H1 (cell line): ENCODE measurements around the gene FERMT2. TPM values are rescaled to one million over a fixed set of nuclear protein-coding genes. Genes with fewer than 3 reads are reported as not detected.

Experiments used
- CTCF ChIA-PET: fragments of 300-600 bp; sonication (Branson Sonifier 250); formaldehyde crosslinking; loops from one replicate; lab custom pipeline; 2021; ENCODE audit not compliant: partially characterized antibody; lab: Charles Lee
- POLR2A ChIA-PET: fragments of 300-600 bp; sonication (Branson Sonifier 250); formaldehyde crosslinking; loops from one replicate; lab custom pipeline; 2021; ENCODE audit warnings: inconsistent platforms; ENCODE audit not compliant: partially characterized antibody; lab: Charles Lee
- DNase-seq, 2 experiments: peaks; one replicate each; pipeline versions ENCODE4 v3.0.0 to v3.0.0-alpha.2; 2010 to 2022; ENCODE audit warnings: low spot score in 2 of 2, low read depth in 1 of 2, mixed read lengths in 1 of 2
- FAIRE-seq: peaks from 2 replicates; lab custom pipeline; 2011; peaks lifted over from hg19 to GRCh38; lab: Jason Lieb, UNC
- H2AFZ ChIP-seq: 2 replicates; pipeline ENCODE4 v1.8.1; 2012; ENCODE audit warnings: low read length, inconsistent platforms
- H2AK5ac ChIP-seq: 2 replicates; pipeline ENCODE4 v1.6.1; 2013; ENCODE audit warnings: low read depth, low read length
- H2BK120ac ChIP-seq: replicated peaks from 2 replicates; pipeline ENCODE3; 2013; ENCODE audit warnings: low read depth, low read length, inconsistent platforms
- H2BK12ac ChIP-seq: 2 replicates; pipeline ENCODE4 v1.6.1; 2013; ENCODE audit warnings: low read depth, low read length
- H2BK15ac ChIP-seq: 2 replicates; pipeline ENCODE4 v1.6.1; 2013; ENCODE audit warnings: low read length
- H2BK20ac ChIP-seq: 2 replicates; pipeline ENCODE4 v1.6.1; 2013; ENCODE audit warnings: low read length
- H2BK5ac ChIP-seq: 2 replicates; pipeline ENCODE4 v1.6.1; 2013; ENCODE audit warnings: low read depth, low read length
- H3K14ac ChIP-seq: 2 replicates; pipeline ENCODE4 v1.6.1; 2013; ENCODE audit warnings: inconsistent platforms; ENCODE audit not compliant: insufficient read length
- H3K18ac ChIP-seq: 2 replicates; pipeline ENCODE4 v1.6.1; 2013; ENCODE audit warnings: low read length; ENCODE audit errors: extremely low read depth
- H3K23ac ChIP-seq: 2 replicates; pipeline ENCODE4 v1.6.1; 2013; ENCODE audit warnings: inconsistent platforms; ENCODE audit not compliant: insufficient read length
- H3K23me2 ChIP-seq: 2 replicates; pipeline ENCODE4 v1.6.1; 2013; ENCODE audit warnings: low read depth, low read length
- H3K27ac ChIP-seq: 2 replicates; pipeline ENCODE4 v1.6.1; 2011; ENCODE audit warnings: low read depth, low read length, inconsistent platforms
- H3K27me3 ChIP-seq, 4 experiments: replicated peaks in 1 of 4; 1 replicate in 1 of 4; 2 replicates in 3 of 4; pipeline versions ENCODE4 v1.6.1 to v1.8.1; 2011 to 2013; ENCODE audit warnings: low read length in 3 of 4, mild to moderate bottlenecking in 3 of 4, inconsistent platforms in 2 of 4, mixed read lengths in 2 of 4, moderate library complexity in 1 of 4; ENCODE audit not compliant: control insufficient read depth in 3 of 4, insufficient read depth in 3 of 4; ENCODE audit errors: extremely low read depth in 1 of 4
- H3K36me3 ChIP-seq, 4 experiments: 2 replicates each; pipeline versions ENCODE4 v1.6.1 to v1.8.1; 2011 to 2013; ENCODE audit warnings: mild to moderate bottlenecking in 4 of 4, low read length in 3 of 4, moderate library complexity in 2 of 4, control low read depth in 1 of 4, inconsistent platforms in 1 of 4; ENCODE audit not compliant: insufficient read depth in 4 of 4, control insufficient read depth in 2 of 4
- H3K4ac ChIP-seq: replicated peaks from 2 replicates; pipeline ENCODE3; 2013; ENCODE audit warnings: low read length, low read depth, mixed read lengths, inconsistent platforms; ENCODE audit not compliant: insufficient read length
- H3K4me1 ChIP-seq, 4 experiments: replicated peaks in 1 of 4; 1 replicate in 1 of 4; 2 replicates in 3 of 4; pipeline versions ENCODE4 v1.6.1 to v1.8.1; 2011 to 2013; ENCODE audit warnings: low read length in 3 of 4, inconsistent platforms in 2 of 4, mixed read lengths in 1 of 4; ENCODE audit not compliant: insufficient read depth in 4 of 4, control insufficient read depth in 3 of 4
- H3K4me2 ChIP-seq, 2 experiments: 2 replicates each; pipeline versions ENCODE4 v1.6.1 to v1.8.1; 2011 to 2013; ENCODE audit warnings: low read depth in 2 of 2, low read length in 2 of 2, control low read depth in 1 of 2, inconsistent platforms in 1 of 2, mild to moderate bottlenecking in 1 of 2; ENCODE audit not compliant: insufficient read depth in 1 of 2
- H3K4me3 ChIP-seq, 4 experiments: fragments of 200-600, 300-600 bp in 1 of 4; sonication (generic), shearing (Covaris generic), sonication (Bioruptor Twin) in 1 of 4; 2 replicates each; pipeline versions ENCODE4 v1.5.1 to v1.8.1; 2011 to 2016; ENCODE audit warnings: low read length in 4 of 4, low read depth in 3 of 4, control low read depth in 2 of 4, inconsistent platforms in 2 of 4, mild to moderate bottlenecking in 2 of 4, mixed read lengths in 1 of 4, moderate library complexity in 1 of 4; ENCODE audit not compliant: insufficient read depth in 2 of 4; ENCODE audit errors: extremely low read depth in 1 of 4
- H3K56ac ChIP-seq: replicated peaks from 2 replicates; pipeline ENCODE3; 2013; ENCODE audit warnings: low read depth, mild to moderate bottlenecking, mixed read lengths, low read length, inconsistent platforms; ENCODE audit not compliant: insufficient read length
- H3K79me1 ChIP-seq: 2 replicates; pipeline ENCODE4 v1.6.1; 2013; ENCODE audit warnings: low read depth, low read length, control low read depth
- H3K79me2 ChIP-seq, 2 experiments: 2 replicates each; pipeline versions ENCODE4 v1.6.1 to v1.8.1; 2012 to 2013; ENCODE audit warnings: low read length in 2 of 2, mild to moderate bottlenecking in 2 of 2, inconsistent platforms in 1 of 2; ENCODE audit not compliant: insufficient read depth in 2 of 2, control insufficient read depth in 1 of 2
- H3K9ac ChIP-seq, 4 experiments: replicated peaks in 1 of 4; 1 replicate in 1 of 4; 2 replicates in 3 of 4; pipeline versions ENCODE4 v1.6.1 to v1.8.1; 2011 to 2013; ENCODE audit warnings: low read depth in 3 of 4, low read length in 3 of 4, control low read depth in 2 of 4, mild to moderate bottlenecking in 2 of 4, moderate library complexity in 2 of 4, inconsistent platforms in 1 of 4; ENCODE audit errors: extremely low read depth in 1 of 4
- H3K9me3 ChIP-seq, 2 experiments: 2 replicates each; pipeline versions ENCODE4 v1.6.1 to v1.8.1; 2012 to 2013; ENCODE audit warnings: mild to moderate bottlenecking in 2 of 2, moderate library complexity in 2 of 2, control low read depth in 1 of 2, inconsistent platforms in 1 of 2, low read depth in 1 of 2, low read length in 1 of 2, mixed read lengths in 1 of 2; ENCODE audit not compliant: insufficient read depth in 2 of 2
- H4K20me1 ChIP-seq, 2 experiments: replicated peaks in 1 of 2; 2 replicates each; pipeline versions ENCODE3 to v1.8.1; 2011 to 2013; ENCODE audit warnings: inconsistent platforms in 2 of 2, low read length in 2 of 2, mild to moderate bottlenecking in 1 of 2; ENCODE audit not compliant: insufficient read depth in 2 of 2, control insufficient read depth in 1 of 2
- H4K5ac ChIP-seq: 2 replicates; pipeline ENCODE4 v1.6.1; 2013; ENCODE audit warnings: low read length, low read depth, mixed read lengths, inconsistent platforms; ENCODE audit not compliant: insufficient read length
- H4K8ac ChIP-seq: 2 replicates; pipeline ENCODE4 v1.8.0; 2013; ENCODE audit warnings: mild to moderate bottlenecking, moderate library complexity, low read length, inconsistent platforms; ENCODE audit not compliant: insufficient read depth; ENCODE audit errors: extremely low read depth
- H4K91ac ChIP-seq: replicated peaks from 2 replicates; pipeline ENCODE3; 2013; ENCODE audit warnings: low read length, mixed read lengths, inconsistent platforms; ENCODE audit not compliant: insufficient read length
- CHD1 ChIP-seq: IDR thresholded peaks from 2 replicates; pipeline ENCODE4 v1.6.1; 2012; ENCODE audit warnings: low read depth, low read length, improper control_type of control experiment
- EP300 ChIP-seq, 2 experiments: IDR thresholded peaks; 1 replicate in 1 of 2; 2 replicates in 1 of 2; pipeline ENCODE4 v1.6.1; 2011 to 2012; ENCODE audit warnings: low read depth in 2 of 2, low read length in 2 of 2, mild to moderate bottlenecking in 2 of 2, borderline replicate concordance in 1 of 2, inconsistent platforms in 1 of 2, moderate library complexity in 1 of 2
- RFX5 ChIP-seq: IDR thresholded peaks from 2 replicates; pipeline ENCODE4 v1.6.1; 2011; ENCODE audit warnings: low read depth, low read length, improper control_type of control experiment, borderline replicate concordance
- RXRA ChIP-seq: IDR thresholded peaks from 2 replicates; pipeline ENCODE4 v1.6.1; 2011; ENCODE audit warnings: low read depth, mild to moderate bottlenecking, low read length, moderate library complexity; ENCODE audit not compliant: insufficient read depth
- SIN3A ChIP-seq, 2 experiments: IDR thresholded peaks in 1 of 2; conservative IDR thresholded peaks in 1 of 2; 2 replicates each; pipeline ENCODE4 v1.6.1; 2011 to 2012; ENCODE audit warnings: low read length in 2 of 2, improper control_type of control experiment in 1 of 2, low read depth in 1 of 2, mild to moderate bottlenecking in 1 of 2
- YY1 ChIP-seq: IDR thresholded peaks from 2 replicates; pipeline ENCODE4 v1.6.1; 2011; ENCODE audit warnings: low read depth, mild to moderate bottlenecking, low read length
- WGBS, 2 experiments: shearing (Covaris generic) in 1 of 2; methylation state at CpG; one replicate each; pipeline versions ENCODE4 v1.1.6 to v1.1.7; 2013 to 2015; ENCODE audit warnings: low lambda C conversion rate in 2 of 2, mixed read lengths in 2 of 2, inconsistent platforms in 1 of 2, low coverage in 1 of 2, missing lambda C conversion rate in 1 of 2; ENCODE audit not compliant: insufficient replicate concordance in 2 of 2, insufficient coverage in 1 of 2, insufficient read length in 1 of 2; ENCODE audit errors: extremely low coverage in 1 of 2, missing lambda C conversion rate in 1 of 2; 5-methylcytosine and 5-hydroxymethylcytosine counted together
- polyA plus RNA-seq, 7 experiments: library from polyadenylated mRNA; depleted of rRNA in 3 of 7; stranded (reverse) in 5 of 7; unstranded in 2 of 7; fragments of >200 nt in 5 of 7; fragments of 200-250 nt in 2 of 7; gene quantifications; 1 replicate in 5 of 7; 2 replicates in 1 of 7; 4 replicates in 1 of 7; pipeline versions ENCODE4 v1.2.1 to v1.2.3, GENCODE V29; 2011 to 2013; ENCODE audit warnings: missing spikeins in 2 of 7, mixed read lengths in 2 of 7
- total RNA-seq: library from RNA; stranded (reverse); fragmentation: NEBNext Ultra II Directional; extraction: Animal tissue kit (Norgen Biotek cat#: 25700); gene quantifications from 2 replicates; pipeline ENCODE4 v1.2.1, GENCODE V29; 2021
- TF ChIP-seq, protein P1 (sequence below), 3 experiments: IDR thresholded peaks; 1 replicate in 2 of 3; 2 replicates in 1 of 3; pipeline versions ENCODE4 v1.5.1 to v1.6.1; 2011; ENCODE audit warnings: low read length in 3 of 3, mild to moderate bottlenecking in 3 of 3, inconsistent platforms in 2 of 3, low read depth in 1 of 3, moderate library complexity in 1 of 3; ENCODE audit not compliant: insufficient read depth in 1 of 3; ENCODE audit errors: control extremely low read depth in 1 of 3
- TF ChIP-seq, protein P2 (sequence below): IDR thresholded peaks from 2 replicates; pipeline ENCODE4 v1.6.1; 2012; ENCODE audit warnings: low read length, inconsistent platforms

Gene FERMT2
- total and polyA plus RNA-seq, 2 of the 8 experiments (the other 6 are each of a cell fraction or from before 2014, with no cell fraction given): 53.3 to 142 TPM

DNA sequence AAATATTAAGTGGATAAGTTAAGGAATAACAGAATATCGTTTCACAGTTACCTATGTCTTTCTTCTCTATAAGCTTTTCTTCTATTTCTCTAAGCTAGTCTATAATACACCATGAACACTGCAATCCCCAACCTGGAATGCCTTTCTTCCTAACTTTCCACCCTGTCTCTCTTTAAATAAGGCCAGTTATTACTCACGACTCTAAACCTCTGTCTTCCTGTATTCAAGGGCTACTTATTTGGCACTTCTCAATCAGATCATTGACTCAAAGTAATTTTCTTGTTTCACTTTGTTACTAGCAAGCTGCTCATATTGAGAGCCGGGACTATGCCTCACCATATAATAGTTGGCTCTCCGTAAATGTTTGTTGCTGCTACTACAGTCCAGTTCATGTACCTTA, 13.5 kb downstream of the FERMT2 start:
- CTCF ChIA-PET: interaction anchor here (0.8 to 1.8 kb wide), 4 partner anchors 11 to 26 kb away, joined by 3 to 8 read pairs (median 5); no protein-coding TSS in a partner anchor
- peaks cover 4 to 95% of the 10 kb centered on the region in 2 experiments; a peak in 3 of 4 replicates for H3K79me2 ChIP-seq

More for the DNA sequence above, 13.5 kb downstream of the FERMT2 start:
- no peak overlapping the region for H2BK120ac ChIP-seq
- H2BK15ac ChIP-seq: no peak overlapping the region
- FAIRE-seq (no peak), DNase-seq (no peak)
- no peak overlapping the region for H3K23ac ChIP-seq
- no peak overlapping the region for H3K9ac ChIP-seq
- no peaks in the 10 kb centered on the region for H3K4me1 ChIP-seq
- H4K5ac ChIP-seq: no peak overlapping the region
- H3K4me3 ChIP-seq: no peak overlapping the region
- no peak overlapping the region for H3K27ac ChIP-seq
- no peak overlapping the region for H3K4me2 ChIP-seq
- no peak overlapping the region for H2AK5ac ChIP-seq
- H3K27me3 ChIP-seq: no peaks in the 10 kb centered on the region
- H3K4ac ChIP-seq: no peak overlapping the region
- no peak overlapping the region for H2BK5ac ChIP-seq
- H3K14ac ChIP-seq: no peak overlapping the region
- H3K9me3 ChIP-seq: no peaks in the 10 kb centered on the region; a peak in 1 of 4 replicates
- peaks cover 0 to 5% of the 10 kb centered on the region in 2 experiments for H4K20me1 ChIP-seq
- H2BK20ac ChIP-seq: no peak overlapping the region
- 88% methylated on average over 4 of the region's 4 CpGs; no CpG with 5 or more reads in 1 of the 2 experiments for WGBS, 2 experiments
- H3K36me3 ChIP-seq: no peaks in the 10 kb centered on the region; a peak in 2 of 8 replicates
- no peak overlapping the region for H3K56ac ChIP-seq
- POLR2A ChIA-PET: interaction anchor here (0.8 to 1.1 kb wide), 2 partner anchors 11 to 28 kb away, joined by 3 to 4 read pairs; no protein-coding TSS in a partner anchor
- H3K23me2 ChIP-seq: no peaks in the 10 kb centered on the region; the same call in 1 of the 2 replicates
- no peak for TF ChIP-seq RFX5
- TF ChIP-seq, protein P1, sequence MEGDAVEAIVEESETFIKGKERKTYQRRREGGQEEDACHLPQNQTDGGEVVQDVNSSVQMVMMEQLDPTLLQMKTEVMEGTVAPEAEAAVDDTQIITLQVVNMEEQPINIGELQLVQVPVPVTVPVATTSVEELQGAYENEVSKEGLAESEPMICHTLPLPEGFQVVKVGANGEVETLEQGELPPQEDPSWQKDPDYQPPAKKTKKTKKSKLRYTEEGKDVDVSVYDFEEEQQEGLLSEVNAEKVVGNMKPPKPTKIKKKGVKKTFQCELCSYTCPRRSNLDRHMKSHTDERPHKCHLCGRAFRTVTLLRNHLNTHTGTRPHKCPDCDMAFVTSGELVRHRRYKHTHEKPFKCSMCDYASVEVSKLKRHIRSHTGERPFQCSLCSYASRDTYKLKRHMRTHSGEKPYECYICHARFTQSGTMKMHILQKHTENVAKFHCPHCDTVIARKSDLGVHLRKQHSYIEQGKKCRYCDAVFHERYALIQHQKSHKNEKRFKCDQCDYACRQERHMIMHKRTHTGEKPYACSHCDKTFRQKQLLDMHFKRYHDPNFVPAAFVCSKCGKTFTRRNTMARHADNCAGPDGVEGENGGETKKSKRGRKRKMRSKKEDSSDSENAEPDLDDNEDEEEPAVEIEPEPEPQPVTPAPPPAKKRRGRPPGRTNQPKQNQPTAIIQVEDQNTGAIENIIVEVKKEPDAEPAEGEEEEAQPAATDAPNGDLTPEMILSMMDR (IDR thresholded peaks at IDR 0.05; ENCODE audit: control extremely low read depth in 1 of 3, insufficient read depth in 1 of 3, low read depth in 1 of 3, low read length in 3 of 3): no peak
- no peak for TF ChIP-seq RXRA
- TF ChIP-seq CHD1: no peak
- no peak for TF ChIP-seq EP300 (IDR thresholded peaks at IDR 0.05; ENCODE audit: borderline replicate concordance in 1 of 2, low read depth in 2 of 2, low read length in 2 of 2)
- TF ChIP-seq, protein P2, sequence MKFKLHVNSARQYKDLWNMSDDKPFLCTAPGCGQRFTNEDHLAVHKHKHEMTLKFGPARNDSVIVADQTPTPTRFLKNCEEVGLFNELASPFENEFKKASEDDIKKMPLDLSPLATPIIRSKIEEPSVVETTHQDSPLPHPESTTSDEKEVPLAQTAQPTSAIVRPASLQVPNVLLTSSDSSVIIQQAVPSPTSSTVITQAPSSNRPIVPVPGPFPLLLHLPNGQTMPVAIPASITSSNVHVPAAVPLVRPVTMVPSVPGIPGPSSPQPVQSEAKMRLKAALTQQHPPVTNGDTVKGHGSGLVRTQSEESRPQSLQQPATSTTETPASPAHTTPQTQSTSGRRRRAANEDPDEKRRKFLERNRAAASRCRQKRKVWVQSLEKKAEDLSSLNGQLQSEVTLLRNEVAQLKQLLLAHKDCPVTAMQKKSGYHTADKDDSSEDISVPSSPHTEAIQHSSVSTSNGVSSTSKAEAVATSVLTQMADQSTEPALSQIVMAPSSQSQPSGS: no peak
- no peak for TF ChIP-seq YY1
- TF ChIP-seq SIN3A (conservative IDR thresholded peaks at IDR 0.05 in 1 of 2, IDR thresholded peaks at IDR 0.05 in 1 of 2; ENCODE audit: low read depth in 1 of 2, low read length in 2 of 2): no peak
- H4K91ac ChIP-seq: no peak overlapping the region
- no peak overlapping the region for H2BK12ac ChIP-seq
- no peak overlapping the region for H4K8ac ChIP-seq
- H3K79me1 ChIP-seq: peaks cover 4% of the 10 kb centered on the region; the same call in 1 of the 2 replicates
- no peak overlapping the region for H2AFZ ChIP-seq
- H3K18ac ChIP-seq: no peak overlapping the region
